GM12874 (cell line): ENCODE results near the gene PPIL6.
A peak's percentile ranks its signal among the peaks of the same experiment; 100 is the strongest.

Experiments
- CTCF ChIP-seq: IDR thresholded peaks from 2 replicates; pipeline ENCODE4 v1.5.1; 2011; ENCODE audit warnings: low read depth, mild to moderate bottlenecking, control low read depth, low read length, moderate library complexity; ENCODE audit not compliant: insufficient read depth

Gene PPIL6

GRCh38 chr6:109440331-109441068, at the start of gene PPIL6, which contains the start of gene SMPD2:
PPIL6 (minus strand) TSS chr6:109440628; CDS start chr6:109440590, 38 bp downstream.
SMPD2 (plus strand) TSS chr6:109440724; CDS start chr6:109441122, 398 bp downstream.
- peak; percentile 23; the same call in 1 of the 2 replicates for TF ChIP-seq CTCF

- TF ChIP-seq CTCF: no peak
These were observed 47.6 kb upstream of the PPIL6 start for GRCh38 chr6:109488001-109488400.

- no peak for TF ChIP-seq CTCF
These were observed 45.6 kb upstream of the PPIL6 start for GRCh38 chr6:109486068-109486467.

DNA sequence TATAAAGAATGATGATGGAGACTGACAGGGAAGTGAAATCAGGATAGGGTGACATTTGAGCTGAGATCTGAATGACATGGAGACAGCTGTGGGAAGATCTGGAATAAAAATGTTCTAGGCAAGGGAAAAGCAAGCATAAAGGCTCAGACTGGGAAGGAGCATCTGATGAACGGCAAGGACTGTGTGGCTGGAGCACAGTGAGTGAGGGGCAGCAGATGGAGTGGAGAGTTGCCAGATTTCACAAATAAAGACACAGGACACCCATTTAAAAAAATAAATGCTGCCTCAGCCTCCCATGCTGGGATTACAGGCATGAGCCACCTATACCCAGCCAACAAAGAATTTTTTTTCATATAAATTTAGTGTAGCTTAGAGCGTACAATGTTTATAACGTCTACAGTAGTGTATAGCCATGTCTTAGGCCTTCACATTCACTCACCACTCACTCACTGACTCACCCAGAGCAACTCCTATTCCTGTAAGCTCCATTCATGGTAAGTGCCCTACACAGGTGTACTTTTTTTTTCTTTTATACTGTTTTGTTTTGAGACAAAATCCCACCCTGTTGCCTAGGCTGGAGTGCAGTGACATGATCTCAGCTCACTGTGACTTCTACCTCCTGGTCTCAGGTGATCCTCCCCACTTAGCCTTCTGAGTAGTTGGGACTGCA, 45.0 kb upstream of the PPIL6 start:
- no peak for TF ChIP-seq CTCF

- no peak for TF ChIP-seq CTCF
These were observed 43.7 kb upstream of the PPIL6 start for GRCh38 chr6:109484122-109484521.

GRCh38 chr6:109483735-109484057, 43.3 kb upstream of the PPIL6 start:
- TF ChIP-seq CTCF: no peak

- TF ChIP-seq CTCF: no peak
These were observed 42.7 kb upstream of the PPIL6 start, which contains the start of gene ZBTB24 for GRCh38 chr6:109482905-109483734. ZBTB24 (minus strand) TSS chr6:109483219; CDS start chr6:109482026, 1,193 bp downstream.
